Measurements from ENCODE around the gene SLC25A44. TPM values are rescaled to one million over a fixed set of nuclear protein-coding genes. Genes with fewer than 3 reads are reported as not detected.

SLC25A44 gene
- total and polyA plus RNA-seq, 2 of the 8 experiments (the other 6 are each of a cell fraction or from before 2014, with no cell fraction given): 23.4 to 32.1 TPM

DNA sequence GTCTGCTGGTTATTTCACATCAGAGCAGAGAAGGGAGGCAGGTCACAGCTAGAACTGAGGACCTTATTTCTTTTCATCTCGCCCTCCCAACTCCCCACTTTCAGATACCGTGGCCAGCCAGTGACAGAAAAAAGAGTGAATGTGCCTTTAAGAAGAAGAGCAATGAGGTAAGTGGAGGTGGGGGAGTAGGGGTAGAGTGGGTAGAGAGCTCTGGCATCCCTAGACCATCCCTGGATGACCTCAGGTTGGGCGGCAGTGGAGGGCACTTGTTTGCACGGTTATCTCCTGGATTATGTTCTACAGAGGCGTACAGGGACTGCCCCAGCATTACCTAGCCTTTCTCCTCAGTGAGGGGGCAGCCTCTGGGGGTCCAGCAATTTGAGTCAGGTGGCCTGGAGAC lies 35.9 kb upstream of the SLC25A44 start (continued):
- TF ChIP-seq E2F6 (IDR thresholded peaks at IDR 0.05): no peak
- no peak for TF ChIP-seq CREB1 (IDR thresholded peaks at IDR 0.05)
- TF ChIP-seq CHD7 (IDR thresholded peaks at IDR 0.05; ENCODE audit: insufficient replicate concordance, low read length): no peak
- TF ChIP-seq KDM5A (IDR thresholded peaks at IDR 0.05; ENCODE audit: low read length): no peak
- TF ChIP-seq SRF (IDR thresholded peaks at IDR 0.05; ENCODE audit: low read depth, low read length): no peak
- TF ChIP-seq EZH2 (IDR thresholded peaks at IDR 0.05; ENCODE audit: low read depth, low read length, severe bottlenecking): no peak
